Esophagus squamous epithelium (tissue), 5 donors: ENCODE measurements around the gene FKBP14. TPM values are rescaled to one million over a fixed set of nuclear protein-coding genes. Genes with fewer than 3 reads are reported as not detected.

Source experiments
- DNase-seq: peaks from one replicate; lab custom pipeline; 2025; lab: John Stamatoyannopoulos, UW
- H3K27ac ChIP-seq, 4 donors: fragments of 200-600 bp; sonication (generic); one replicate each; pipeline ENCODE4 v1.5.1; 2016 to 2019; ENCODE audit warnings: mild to moderate bottlenecking in 1 of 4
- H3K27me3 ChIP-seq, 4 donors: fragments of 200-600 bp; sonication (generic); 1 replicate in 3 of 4; 2 replicates in 1 of 4; pipeline versions ENCODE4 v1.5.1 to v1.6.0; 2017 to 2021; ENCODE audit warnings: antibody characterized with exemption in 1 of 4
- H3K36me3 ChIP-seq, 3 donors: fragments of 200-600 bp; sonication (generic); one replicate each; pipeline ENCODE4 v1.5.1; 2016 to 2019
- H3K4me1 ChIP-seq, 3 donors: fragments of 200-600 bp; sonication (generic); one replicate each; pipeline ENCODE4 v1.5.1; 2017 to 2019
- H3K4me3 ChIP-seq, 4 donors: fragments of 200-600 bp; sonication (generic); 1 replicate in 3 of 4; 2 replicates in 1 of 4; pipeline ENCODE4 v1.5.1; 2016 to 2019; ENCODE audit warnings: mild to moderate bottlenecking in 2 of 4, moderate library complexity in 1 of 4
- H3K9me3 ChIP-seq, 3 donors: fragments of 200-600 bp; sonication (generic); one replicate each; pipeline ENCODE4 v1.5.1; 2016 to 2019
- CTCF ChIP-seq, 6 experiments: fragments of 450-650 bp in 4 of 6; fragments of 200-600 bp in 2 of 6; sonication (generic) in 2 of 6; IDR thresholded peaks; one replicate each; pipeline ENCODE4 v1.5.1; 2016 to 2019; ENCODE audit warnings: antibody characterized with exemption in 6 of 6, mild to moderate bottlenecking in 4 of 6, moderate library complexity in 4 of 6
- POLR2A ChIP-seq, 4 donors: fragments of 450-650 bp; IDR thresholded peaks; one replicate each; pipeline ENCODE4 v1.6.1; 2017; ENCODE audit warnings: antibody characterized with exemption in 4 of 4, mild to moderate bottlenecking in 4 of 4, moderate library complexity in 3 of 4
- WGBS, 2 donors: methylation state at CpG; one replicate each; pipeline ENCODE4 v1.1.5; 2018; 5-methylcytosine and 5-hydroxymethylcytosine counted together
- intact Hi-C: fragments of 100-400 bp; cut with DNase I; formaldehyde crosslinking; loops from one replicate; pipeline ENCODE4 v1.15.0; 2022
- total RNA-seq, 4 donors: library from RNA; depleted of rRNA; stranded (reverse); fragments of >200 nt; gene quantifications; one replicate each; pipeline ENCODE4 v1.1.0, GENCODE V29; 2016
- donor health status: DM: yes; HTN: yes; CAD: no.

The FKBP14 gene
- total RNA-seq, 4 donors from 2014 or later, result 3.3 to 8.0 (median 7.5) TPM

DNA sequence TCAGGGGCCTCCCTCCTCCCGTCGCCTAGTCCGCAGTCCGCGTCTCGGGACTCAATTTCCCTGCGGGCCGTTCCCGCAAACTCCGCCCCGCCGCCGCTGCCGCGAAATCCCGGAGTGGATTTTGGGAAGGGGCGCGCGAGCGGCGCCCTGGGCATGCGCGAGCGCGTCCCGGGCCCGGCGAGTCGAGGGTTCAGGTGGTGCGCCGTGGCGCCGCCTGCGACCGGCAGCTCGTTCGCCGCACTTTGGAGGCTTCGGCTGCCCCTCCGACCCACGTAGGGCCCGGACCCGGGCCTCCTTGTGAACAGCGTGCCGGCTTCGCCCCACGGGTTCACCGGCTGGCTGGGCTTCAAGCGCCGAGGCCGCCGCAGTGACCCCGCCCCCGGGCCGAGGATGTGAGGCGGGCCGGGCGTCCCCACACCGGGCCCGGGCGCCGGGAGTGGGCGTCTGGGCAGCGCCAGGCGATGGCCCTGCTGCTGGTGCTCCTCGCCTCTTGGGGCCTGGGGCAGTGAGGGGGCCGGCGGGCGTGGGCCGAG, 1.8 kb upstream of the FKBP14 start, which contains the start of gene PLEKHA8:
Gene PLEKHA8 (plus strand): TSS at position 197 of the 533 bp plus-strand sequence. CDS start 351 bp downstream, outside the sequence.
- peak within 1 kb of the TSS; percentile 83 to 95 (median 93) for H3K27ac ChIP-seq
- peak within 1 kb of the TSS; percentile 71 to 94 (median 92) for H3K4me3 ChIP-seq
- DNase-seq, result peak; percentile 55
- WGBS, 2 donors, result 0% methylated on average over 1 of the region's 70 CpGs; no CpG with 5 or more reads in 1 of the 2 donors
- H3K36me3 ChIP-seq, result no peaks in the 10 kb centered on the region
- no peaks in the 10 kb centered on the region for H3K27me3 ChIP-seq
- peak in 3 of 4 donors; percentile 32 to 87 (median 55) for TF ChIP-seq POLR2A (IDR thresholded peaks at IDR 0.05)
- TF ChIP-seq CTCF (IDR thresholded peaks at IDR 0.05), result peak in 2 of 6 experiments; percentile 16 to 41
- peaks cover 22 to 63% (median 25%) of the 10 kb centered on the region in 3 donors for H3K4me1 ChIP-seq
- no peaks in the 10 kb centered on the region for H3K9me3 ChIP-seq
- intact Hi-C loops, result no loop called here

GRCh38 chr7:30027740-30028215, 1.3 kb upstream of the FKBP14 start:
- no peak for DNase-seq
- Histone ChIP-seq H3K27me3 (no peaks in the 10 kb centered on the region), H3K27ac (peak overlapping the region; percentile 83 to 95 (median 93)), H3K9me3 (no peaks in the 10 kb centered on the region), H3K4me3 (peak overlapping the region; percentile 71 to 94 (median 92)), H3K4me1 (peaks cover 22 to 65% (median 25%) of the 10 kb centered on the region in 3 donors), H3K36me3 (no peaks in the 10 kb centered on the region)
- TF ChIP-seq CTCF (IDR thresholded peaks at IDR 0.05) (no peak), POLR2A (IDR thresholded peaks at IDR 0.05) (no peak)
- intact Hi-C loops, result no loop called here
- 1% methylated on average over 6 to 8 of the region's 9 CpGs for whole genome bisulfite sequencing, 2 donors

GRCh38 chr7:30027065-30027456, 559 bp upstream of the FKBP14 start:
- DNase-seq, result no peak
- Histone ChIP-seq H3K9me3 (no peaks in the 10 kb centered on the region), H3K27ac (peak overlapping the region; percentile 83 to 95 (median 93)), H3K4me1 (peaks cover 22 to 59% (median 25%) of the 10 kb centered on the region in 3 donors), H3K36me3 (no peaks in the 10 kb centered on the region), H3K27me3 (no peaks in the 10 kb centered on the region), H3K4me3 (peak overlapping the region; percentile 71 to 94 (median 92))
- TF ChIP-seq CTCF (IDR thresholded peaks at IDR 0.05), result no peak
- no peak for TF ChIP-seq POLR2A (IDR thresholded peaks at IDR 0.05)
- 0 to 2% methylated on average over 9 to 10 of the region's 10 CpGs for WGBS, 2 donors
- intact Hi-C loops, result no loop called here

DNA sequence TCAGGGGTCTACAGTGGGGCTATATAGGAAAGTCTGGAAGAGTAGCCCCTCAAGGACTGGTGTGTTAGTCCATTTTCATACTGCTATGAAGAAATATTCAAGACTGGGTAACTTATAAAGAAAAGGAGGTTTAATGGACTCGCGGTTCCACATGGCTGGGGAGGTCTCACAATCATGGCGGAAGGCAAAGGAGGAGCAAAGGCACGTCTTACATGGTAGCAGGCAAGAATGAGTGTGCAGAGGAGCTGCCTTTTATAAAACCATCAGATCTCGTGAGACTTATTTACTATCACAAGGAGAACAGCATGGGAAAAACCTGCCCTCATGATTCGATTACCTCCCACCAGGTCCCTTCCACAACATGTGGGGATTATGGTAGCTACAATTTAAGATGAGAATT, 3.0 kb downstream of the FKBP14 start:
- no peak for DNase-seq
- Histone ChIP-seq H3K27me3 (no peaks in the 10 kb centered on the region), H3K36me3 (peaks cover 0 to 5% (median 0%) of the 10 kb centered on the region in 3 donors), H3K4me1 (peaks cover 15 to 40% (median 16%) of the 10 kb centered on the region in 3 donors), H3K4me3 (no peak overlapping the region), H3K27ac (no peak overlapping the region), H3K9me3 (no peaks in the 10 kb centered on the region)
- intact Hi-C loops, result no loop called here
- TF ChIP-seq CTCF (IDR thresholded peaks at IDR 0.05) (no peak), POLR2A (IDR thresholded peaks at IDR 0.05) (no peak)
- WGBS, 2 donors, result 89 to 95% methylated on average over 6 of the region's 6 CpGs

- Histone ChIP-seq H3K4me1 (peaks cover 15 to 40% (median 16%) of the 10 kb centered on the region in 3 donors), H3K4me3 (no peak overlapping the region), H3K9me3 (no peaks in the 10 kb centered on the region), H3K27me3 (no peaks in the 10 kb centered on the region), H3K27ac (no peak overlapping the region), H3K36me3 (peaks cover 0 to 10% (median 0%) of the 10 kb centered on the region in 3 donors)
- DNase-seq, result no peak
- TF ChIP-seq POLR2A (IDR thresholded peaks at IDR 0.05) (no peak), CTCF (IDR thresholded peaks at IDR 0.05) (no peak)
- intact Hi-C loops, result no loop called here
Observed at GRCh38 chr7:30022991-30023390, 3.5 kb downstream of the FKBP14 start.
